Panc1 (cell line): ENCODE measurements around the gene RPS3.
A peak's percentile ranks its signal among the peaks of the same experiment; 100 is the strongest.

ENCODE experiments used
- CTCF ChIP-seq: fragments of 450-650 bp; IDR thresholded peaks from 2 replicates; pipeline ENCODE4 v1.5.1; 2017; ENCODE audit warnings: mild to moderate bottlenecking
- POLR2AphosphoS5 ChIP-seq: IDR thresholded peaks from 2 replicates; pipeline ENCODE4 v1.6.1; 2012; ENCODE audit warnings: mild to moderate bottlenecking, low read depth, low read length, moderate library complexity
- REST ChIP-seq, 2 experiments: IDR thresholded peaks; 2 replicates each; pipeline ENCODE4 v1.6.1; 2011 to 2012; ENCODE audit warnings: low read depth in 2 of 2, control low read depth in 1 of 2, low read length in 1 of 2, mild to moderate bottlenecking in 1 of 2, moderate library complexity in 1 of 2; ENCODE audit not compliant: insufficient read depth in 1 of 2
- SIN3A ChIP-seq: IDR thresholded peaks from 2 replicates; pipeline ENCODE4 v1.6.1; 2012; ENCODE audit warnings: low read depth, mild to moderate bottlenecking, low read length, moderate library complexity, borderline replicate concordance; ENCODE audit not compliant: insufficient read depth

- no peak; the same call in 1 of the 2 replicates for TF ChIP-seq CTCF
- TF ChIP-seq POLR2AphosphoS5, result peak; percentile 100
- TF ChIP-seq REST (IDR thresholded peaks at IDR 0.05; ENCODE audit: insufficient read depth in 1 of 2, low read depth in 2 of 2, low read length in 1 of 2), result peak in 1 of 2 experiments; percentile 58; a peak in 1 of 4 replicates
- TF ChIP-seq SIN3A, result peak; percentile 63
Measured at GRCh38 chr11:75399344-75400145, at the start of gene RPS3.
